Stimulated activated CD8-positive, alpha-beta memory T cell treated with anti-CD3 and anti-CD28 coated beads, Interleukin-12 subunit alpha, Interleukin-12 subunit beta, amount 100 ng/mL, for 4 hours (primary cell): Measurements from ENCODE around the gene SNX30.

Experiments used
- DNase-seq: peaks from one replicate; pipeline ENCODE4 v3.0.0-alpha.2; 2020; ENCODE audit warnings: low read depth

Gene SNX30

DNA sequence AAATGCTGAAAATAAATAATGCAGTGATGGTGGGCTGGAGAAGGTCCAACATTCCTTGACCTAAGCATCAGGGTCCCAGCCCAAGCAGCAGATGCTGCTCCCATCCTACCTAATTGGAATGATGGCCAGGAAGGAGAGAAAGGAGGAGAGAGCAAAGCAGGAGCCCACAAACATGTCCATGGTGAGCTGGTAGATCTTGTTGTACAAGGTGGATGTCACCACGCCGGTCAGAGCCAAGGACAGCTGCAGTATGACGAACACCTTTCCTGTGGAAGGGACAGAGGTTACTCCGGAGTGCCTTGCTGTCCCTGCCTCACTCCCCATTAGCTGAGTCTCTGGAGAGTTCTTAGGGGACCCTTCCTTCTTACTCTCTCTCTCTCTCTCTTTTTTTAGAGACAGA, 135.8 kb downstream of the SNX30 start:
- no peak for DNase-seq

GRCh38 chr9:112887381-112887780, 136.8 kb downstream of the SNX30 start:
- DNase-seq: no peak

GRCh38 chr9:112890106-112891081, 139.8 kb downstream of the SNX30 start, which contains the start of gene SLC46A2:
TSS of gene SLC46A2 (minus strand) at chr9:112890876. CDS start at chr9:112890681, 195 bp downstream.
- DNase-seq: no peak

DNA sequence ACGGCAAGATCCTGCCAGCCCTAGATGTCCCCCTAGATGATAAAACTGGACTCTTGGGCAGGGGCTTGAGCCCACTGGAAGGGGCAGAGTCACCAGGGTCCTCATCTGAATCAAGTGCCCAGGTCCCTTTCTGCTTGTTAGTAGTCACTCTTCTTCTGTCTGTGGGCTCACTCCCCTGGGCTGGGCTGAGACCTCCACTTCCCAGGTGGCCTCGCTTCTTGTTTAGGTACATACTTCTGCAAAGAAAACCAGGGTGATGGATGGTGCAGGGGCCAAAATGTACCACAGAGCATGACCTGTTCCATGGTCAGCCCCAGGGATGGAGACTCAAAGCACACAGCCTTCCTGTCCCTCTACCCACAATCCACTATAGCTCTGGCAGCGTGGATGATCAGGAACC, 141.0 kb downstream of the SNX30 start:
- DNase-seq: no peak

GRCh38 chr9:112892981-112893380, 142.4 kb downstream of the SNX30 start:
- no peak for DNase-seq

GRCh38 chr9:112894041-112894440, 143.5 kb downstream of the SNX30 start:
- DNase-seq: no peak

GRCh38 chr9:112894699-112895098, 144.1 kb downstream of the SNX30 start:
- DNase-seq: no peak

GRCh38 chr9:112896131-112896530, 145.6 kb downstream of the SNX30 start:
- DNase-seq: no peak

- DNase-seq: no peak
Observed at GRCh38 chr9:112898872-112899311, 148.3 kb downstream of the SNX30 start.

- no peak for DNase-seq
Observed at GRCh38 chr9:112900488-112900887, 149.9 kb downstream of the SNX30 start.

DNA sequence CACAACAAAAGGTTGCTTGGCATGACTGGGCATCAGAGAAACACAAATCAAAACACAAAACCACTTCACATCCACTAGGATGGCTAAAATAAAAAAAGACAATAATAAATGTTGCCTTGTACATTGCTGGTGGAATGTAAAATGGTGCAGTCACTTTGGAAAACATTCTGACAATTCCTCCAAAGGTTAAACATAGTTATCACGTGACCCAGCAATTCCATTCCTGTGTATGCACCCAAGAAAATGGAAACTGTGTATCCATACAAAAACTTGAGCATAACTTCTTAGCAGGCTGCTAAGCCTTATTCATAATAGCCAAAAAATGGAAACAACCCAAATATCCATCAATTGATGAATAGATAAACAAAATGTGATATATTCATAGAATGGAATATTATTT, 150.3 kb downstream of the SNX30 start:
- DNase-seq: no peak

GRCh38 chr9:112905084-112905483, 154.5 kb downstream of the SNX30 start:
- no peak for DNase-seq

DNA sequence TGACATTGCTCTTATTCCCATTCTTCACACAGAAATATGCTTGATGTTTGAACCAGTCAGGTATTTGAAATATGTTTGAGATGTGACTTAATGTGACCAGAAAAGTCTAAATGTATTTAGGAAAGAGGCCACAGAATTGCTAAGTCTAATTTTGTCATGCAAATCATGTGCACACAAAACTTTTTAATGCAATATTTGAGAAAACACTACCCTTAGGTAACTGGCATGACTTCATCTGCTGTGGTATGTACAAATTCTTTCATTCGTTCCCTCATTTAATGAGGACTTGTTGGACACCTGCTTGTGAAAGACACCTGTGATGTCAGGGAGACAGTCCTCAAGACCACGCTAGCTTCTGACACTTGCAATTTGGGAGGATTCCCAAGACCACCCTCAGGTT, 161.2 kb downstream of the SNX30 start:
- DNase-seq: no peak

GRCh38 chr9:112912636-112913035, 162.1 kb downstream of the SNX30 start:
- no peak for DNase-seq

DNA sequence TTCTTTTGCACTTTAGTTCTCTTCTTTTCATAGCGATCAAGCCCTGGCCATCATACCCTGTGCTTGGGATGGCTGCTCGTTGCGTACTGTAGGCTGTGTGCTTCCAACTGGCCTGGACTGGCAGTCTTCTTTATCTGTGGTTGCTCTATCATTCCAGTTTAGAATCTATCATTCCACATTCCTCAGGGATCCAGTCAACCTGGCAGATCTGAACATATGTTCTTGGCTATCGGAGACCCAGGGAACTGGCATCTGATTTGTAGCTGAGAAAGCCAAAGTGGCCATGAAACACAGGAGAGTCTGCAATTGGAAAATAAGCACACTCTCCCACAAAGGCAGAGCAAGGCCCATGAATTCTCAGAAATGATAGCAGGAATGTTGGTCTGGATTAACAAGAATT, 162.8 kb downstream of the SNX30 start:
- DNase-seq: no peak

- no peak for DNase-seq
Observed at GRCh38 chr9:112914524-112914923, 164.0 kb downstream of the SNX30 start.

DNA sequence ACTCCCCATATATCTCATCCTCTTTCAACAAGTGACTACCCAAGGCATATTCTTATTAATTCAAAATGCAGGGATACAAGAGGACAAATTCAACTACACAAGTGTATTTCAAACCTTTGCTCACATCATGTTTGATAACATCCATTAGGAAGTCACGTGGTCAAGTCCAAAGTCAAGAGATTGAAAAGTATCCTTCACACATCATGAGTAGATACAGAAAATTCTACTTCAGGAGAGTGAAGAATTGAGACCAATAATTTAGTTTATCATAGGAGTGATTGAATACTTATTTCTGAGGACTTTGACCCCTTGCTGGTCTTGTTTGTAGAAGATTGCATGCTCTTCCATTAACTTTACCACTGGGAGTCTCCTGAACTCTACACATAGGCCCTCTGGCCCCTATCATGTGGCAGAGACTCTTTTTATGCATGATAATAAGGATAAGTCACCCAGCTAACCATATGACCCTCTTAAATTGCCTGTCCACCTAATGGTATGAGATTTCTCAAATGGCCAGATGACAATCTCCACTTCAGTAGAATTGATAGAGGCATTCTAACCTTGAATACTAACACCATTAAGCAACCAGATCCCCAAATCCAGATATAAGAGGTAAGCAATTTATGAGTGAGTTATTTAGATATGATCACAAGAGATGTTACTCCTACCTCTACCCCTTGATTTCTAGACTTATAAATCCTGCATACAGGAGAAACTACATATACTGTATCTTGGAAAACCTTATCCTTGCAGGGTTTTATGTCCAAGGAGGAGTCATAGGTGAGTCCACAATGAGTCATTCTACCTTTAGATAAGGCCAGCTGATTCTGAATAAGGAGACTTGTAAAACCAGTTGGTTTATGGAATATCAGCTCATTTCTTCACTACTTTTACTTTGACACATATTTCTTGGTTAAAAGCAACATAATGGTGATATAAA, 166.8 kb downstream of the SNX30 start:
- DNase-seq: no peak

DNA sequence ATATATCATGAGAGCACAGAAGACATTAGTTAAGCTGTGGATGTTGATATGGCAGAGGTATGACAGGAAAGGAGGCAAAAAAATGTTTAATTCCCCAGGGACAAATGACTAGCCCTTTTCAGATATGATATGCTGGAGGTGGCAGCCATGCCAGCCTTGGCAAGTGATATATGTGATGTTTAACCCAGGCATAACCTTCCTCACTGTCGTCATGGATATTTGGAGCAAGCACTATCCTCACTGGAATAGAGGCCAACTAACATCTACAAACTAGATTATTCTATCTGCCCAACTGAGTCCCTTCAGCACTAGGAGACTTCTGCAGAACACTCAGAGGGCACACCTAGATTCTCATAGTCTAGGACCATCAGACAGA, 167.4 kb downstream of the SNX30 start:
- DNase-seq: no peak

DNA sequence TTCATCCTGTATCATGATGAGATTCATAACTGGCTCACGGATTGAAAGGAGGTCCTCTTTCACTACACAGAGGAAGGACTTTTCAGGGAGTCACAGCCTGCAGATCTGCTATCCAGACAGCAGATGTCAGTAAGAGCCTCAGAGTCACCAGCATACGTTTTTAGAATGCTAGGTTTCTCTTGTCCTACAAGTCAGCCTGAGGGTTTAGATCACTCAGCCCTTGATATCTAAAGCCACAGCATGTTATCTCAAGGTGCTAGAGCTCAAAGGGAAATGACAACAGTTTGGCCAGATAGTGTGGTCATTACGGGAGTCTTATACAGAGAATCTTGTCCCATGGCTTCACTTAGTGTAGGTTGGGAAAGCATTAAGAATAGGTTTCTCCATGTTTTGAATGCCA, 171.0 kb downstream of the SNX30 start:
- no peak for DNase-seq
